GM12872 (cell line): ENCODE measurements around the gene SULF2.

Source experiments
- TF ChIP-seq, protein P1 (sequence below): IDR thresholded peaks from 3 replicates; pipeline ENCODE4 v1.5.1; 2011; ENCODE audit warnings: low read depth, mild to moderate bottlenecking, low read length, moderate library complexity; ENCODE audit not compliant: insufficient read depth

The SULF2 gene

DNA sequence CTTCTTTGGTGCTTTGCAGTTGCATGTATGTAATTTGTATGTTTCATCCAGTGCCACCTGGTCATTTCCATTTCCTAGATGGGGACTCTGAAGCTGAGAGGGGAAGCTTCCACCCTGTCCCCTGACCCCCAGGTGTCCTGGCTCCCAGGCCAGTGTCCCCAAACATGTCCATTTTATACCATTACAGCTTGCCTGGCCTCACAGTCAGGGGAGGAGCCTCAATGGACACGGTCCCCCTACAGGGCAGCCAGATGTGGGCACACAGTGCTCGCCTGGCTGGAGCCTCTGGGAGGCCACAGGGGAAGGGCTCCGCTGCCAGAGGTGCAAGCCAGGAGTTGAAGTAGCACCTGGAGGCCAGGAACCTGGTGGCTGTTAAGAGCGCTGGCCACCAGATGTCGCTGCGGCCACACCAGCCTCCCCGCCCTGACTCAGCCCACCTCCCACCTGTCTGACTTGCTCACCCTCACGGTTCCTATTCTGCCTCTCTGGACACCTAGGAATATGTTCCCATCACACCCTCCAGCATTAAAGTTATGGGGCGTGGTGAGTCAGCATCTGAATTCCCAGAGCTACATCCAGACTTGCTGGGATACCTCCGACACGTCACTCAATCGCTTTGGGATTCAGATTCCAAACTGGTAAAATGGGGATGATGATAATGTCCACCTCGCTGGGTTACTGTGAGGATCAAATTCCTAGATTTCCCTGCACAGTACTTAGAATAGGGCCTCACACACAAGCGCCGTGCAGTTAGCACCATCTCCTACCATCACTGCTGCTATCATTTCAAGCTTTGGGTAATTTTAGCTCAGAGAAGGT lies 107.4 kb downstream of the SULF2 start:
- TF ChIP-seq, protein P1, sequence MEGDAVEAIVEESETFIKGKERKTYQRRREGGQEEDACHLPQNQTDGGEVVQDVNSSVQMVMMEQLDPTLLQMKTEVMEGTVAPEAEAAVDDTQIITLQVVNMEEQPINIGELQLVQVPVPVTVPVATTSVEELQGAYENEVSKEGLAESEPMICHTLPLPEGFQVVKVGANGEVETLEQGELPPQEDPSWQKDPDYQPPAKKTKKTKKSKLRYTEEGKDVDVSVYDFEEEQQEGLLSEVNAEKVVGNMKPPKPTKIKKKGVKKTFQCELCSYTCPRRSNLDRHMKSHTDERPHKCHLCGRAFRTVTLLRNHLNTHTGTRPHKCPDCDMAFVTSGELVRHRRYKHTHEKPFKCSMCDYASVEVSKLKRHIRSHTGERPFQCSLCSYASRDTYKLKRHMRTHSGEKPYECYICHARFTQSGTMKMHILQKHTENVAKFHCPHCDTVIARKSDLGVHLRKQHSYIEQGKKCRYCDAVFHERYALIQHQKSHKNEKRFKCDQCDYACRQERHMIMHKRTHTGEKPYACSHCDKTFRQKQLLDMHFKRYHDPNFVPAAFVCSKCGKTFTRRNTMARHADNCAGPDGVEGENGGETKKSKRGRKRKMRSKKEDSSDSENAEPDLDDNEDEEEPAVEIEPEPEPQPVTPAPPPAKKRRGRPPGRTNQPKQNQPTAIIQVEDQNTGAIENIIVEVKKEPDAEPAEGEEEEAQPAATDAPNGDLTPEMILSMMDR: peak; percentile 97

DNA sequence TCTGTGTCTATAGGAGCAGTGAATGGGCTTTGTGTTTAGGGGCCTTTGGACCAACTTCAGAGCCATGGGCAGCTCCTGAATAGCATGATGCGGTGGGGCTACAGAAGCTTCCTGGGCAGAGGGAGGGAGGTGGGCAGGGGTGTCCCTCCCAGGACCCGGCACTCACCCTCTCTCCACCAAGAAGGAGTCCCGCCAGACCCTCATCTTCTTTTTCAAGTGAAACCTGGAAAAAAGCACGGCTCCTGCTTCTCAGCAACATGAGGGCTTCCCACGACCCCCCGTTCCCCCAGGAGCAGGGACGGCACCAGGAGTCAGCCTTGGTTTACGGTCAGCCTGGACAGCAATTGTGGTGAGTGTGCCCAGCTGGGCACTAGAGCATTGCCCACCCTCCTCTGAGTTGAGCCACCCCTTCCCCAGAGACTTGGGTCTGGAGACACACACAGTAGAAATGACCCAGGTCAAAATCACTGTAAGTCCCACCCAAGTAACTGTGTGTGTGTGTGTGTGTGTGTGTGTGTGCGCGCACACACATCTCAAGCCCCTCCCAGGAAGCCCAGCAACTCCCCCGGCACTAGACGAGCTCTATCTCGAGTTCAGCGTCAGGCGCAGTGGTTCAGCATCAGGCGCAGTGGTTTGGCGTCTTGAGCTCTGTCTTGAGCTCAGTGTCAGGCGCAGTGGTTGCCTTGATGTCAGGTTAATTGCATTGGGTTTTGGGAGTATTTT lies 108.2 kb downstream of the SULF2 start:
- TF ChIP-seq, protein P1: no peak

DNA sequence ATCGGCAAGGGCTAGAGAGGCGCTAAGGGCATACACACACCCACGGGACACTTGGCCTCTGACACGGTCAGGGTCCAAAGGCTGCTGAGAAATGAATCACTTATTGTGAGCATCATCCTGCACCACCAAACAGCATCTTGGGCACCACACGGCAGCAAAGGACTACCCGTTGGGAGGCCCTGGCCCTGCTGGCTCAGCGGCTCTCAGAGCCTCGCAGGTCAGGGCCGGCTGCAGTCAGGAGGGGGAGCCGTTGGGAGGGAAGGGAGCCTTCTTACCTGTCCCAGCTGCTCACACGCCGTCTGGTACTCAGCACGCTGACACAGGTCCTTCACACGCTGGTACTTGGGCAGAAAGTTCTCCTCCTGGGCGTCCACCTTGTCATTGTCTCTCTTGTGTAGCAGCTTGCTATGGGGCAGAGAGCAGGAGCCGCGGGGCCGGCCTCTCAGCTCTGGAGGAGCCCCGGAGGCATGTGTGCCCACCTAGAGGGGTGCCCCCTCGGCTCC lies 109.0 kb downstream of the SULF2 start:
- TF ChIP-seq, protein P1: no peak

DNA sequence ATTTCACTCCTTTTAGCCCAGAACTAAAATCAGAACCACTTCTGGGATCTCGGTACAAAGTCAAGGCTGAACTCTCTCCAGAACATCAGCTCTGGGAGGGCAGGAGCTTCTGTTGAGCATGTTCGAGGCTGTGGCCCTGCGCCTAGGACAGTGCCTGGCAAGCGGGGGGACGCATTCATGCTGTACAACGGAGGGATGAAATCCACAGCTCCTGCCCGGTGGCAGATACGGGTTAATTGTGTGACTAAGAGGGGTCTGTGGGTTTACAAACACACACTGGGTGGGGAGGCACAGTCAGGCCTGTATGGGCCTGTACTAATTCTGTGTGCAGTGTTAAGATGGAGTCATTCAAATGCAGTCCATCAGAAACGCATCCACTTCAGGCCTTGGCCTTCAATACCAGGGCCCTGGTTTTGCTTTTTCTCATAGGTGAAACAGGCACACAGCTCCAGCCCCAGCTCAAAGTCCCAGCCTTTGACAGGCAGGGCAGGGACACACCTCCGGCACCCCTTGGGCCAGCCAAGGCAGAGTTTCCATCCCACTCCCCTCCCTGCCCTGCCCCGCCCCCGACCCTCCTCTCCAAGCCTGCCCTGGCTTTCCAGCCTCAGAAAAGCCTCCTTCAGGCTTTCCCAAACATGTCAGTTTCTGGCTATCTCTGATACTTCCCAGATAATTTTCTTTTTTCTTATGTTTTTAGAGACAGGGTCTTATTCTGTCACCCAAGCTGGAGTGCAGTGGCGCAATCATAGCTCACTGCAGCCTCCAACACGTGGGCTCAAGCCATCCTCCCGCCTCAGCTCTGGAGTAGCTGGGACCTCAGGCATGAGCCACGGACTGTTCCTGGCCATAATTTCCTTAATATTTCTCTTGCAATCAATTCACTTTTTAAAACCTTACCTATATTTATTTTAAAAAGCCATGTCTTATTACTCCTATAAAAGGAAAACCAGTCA lies 109.8 kb downstream of the SULF2 start:
- TF ChIP-seq, protein P1: no peak

DNA sequence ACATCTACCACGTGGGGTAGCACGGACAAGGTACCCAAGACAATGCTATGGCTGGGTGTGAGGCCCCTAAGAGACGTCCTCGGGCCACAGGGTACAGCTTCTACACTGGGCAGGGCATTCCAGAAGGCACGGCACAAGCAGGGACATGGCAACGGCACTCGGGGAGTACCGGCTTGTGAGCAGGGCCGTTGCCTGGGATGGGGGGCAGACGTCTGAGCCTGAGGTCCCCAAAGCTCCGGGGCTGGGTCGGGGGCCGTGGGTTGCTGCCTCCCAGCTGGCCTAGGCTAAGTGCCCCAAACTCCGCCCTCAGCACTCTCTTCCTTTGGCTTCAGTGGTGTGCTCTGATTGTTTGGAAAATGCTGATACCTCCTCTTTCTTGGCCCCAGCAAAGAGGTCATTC lies 110.6 kb downstream of the SULF2 start:
- TF ChIP-seq, protein P1: no peak

DNA sequence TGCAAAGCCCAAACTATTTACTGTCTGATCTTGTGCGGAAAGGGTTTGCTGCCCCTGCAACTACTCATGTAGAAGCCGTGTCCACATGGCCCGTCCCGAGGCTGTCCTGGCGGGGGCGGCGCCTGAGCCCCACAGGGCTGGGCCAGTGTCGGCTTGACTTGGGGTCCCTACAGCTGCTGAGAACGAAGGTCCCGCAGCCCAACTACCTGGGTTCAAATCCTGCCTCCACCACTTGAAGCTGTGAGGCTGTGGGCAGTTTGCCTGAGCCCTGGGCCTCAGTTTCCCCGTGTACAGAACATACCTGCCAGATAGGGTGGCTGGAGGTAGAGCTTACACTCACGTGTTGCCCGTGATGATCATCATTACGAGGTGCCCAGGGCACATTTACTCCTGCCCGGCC lies 111.1 kb downstream of the SULF2 start:
- TF ChIP-seq, protein P1: no peak

DNA sequence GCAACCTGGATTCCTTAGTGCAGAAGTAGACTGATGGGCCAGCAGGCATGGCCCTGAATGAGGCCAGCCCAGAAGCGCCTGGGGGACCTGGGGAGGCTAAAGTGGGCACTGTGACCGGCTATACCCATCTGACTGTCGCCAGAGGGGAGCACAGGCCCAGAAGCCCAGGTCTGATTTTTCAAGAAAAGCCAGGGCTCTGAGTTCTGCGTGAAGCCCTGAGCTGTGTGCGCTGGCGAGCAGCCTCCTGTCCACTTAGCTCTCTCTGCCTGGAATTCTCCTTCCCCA lies 111.7 kb downstream of the SULF2 start:
- TF ChIP-seq, protein P1: no peak
